HuH-7 (cell line): ENCODE measurements around the gene DCXR.

Experiments used
- DNase-seq: peaks from one replicate; pipeline ENCODE4 v3.0.0; 2011; ENCODE audit warnings: low spot score

Gene DCXR

GRCh38 chr17:82022981-82023446 lies 14.5 kb downstream of the DCXR start, which contains the start of gene LRRC45:
TSS of gene LRRC45 (plus strand) at chr17:82023305. CDS start at chr17:82023644, 339 bp downstream.
- DNase-seq: peak; percentile 100

- no peak for DNase-seq
Measured at GRCh38 chr17:82022310-82022980, 15.1 kb downstream of the DCXR start, which contains the start of gene CENPX. TSS of gene CENPX (minus strand) at chr17:82022878. CDS start at chr17:82022861, 17 bp downstream.

GRCh38 chr17:82021900-82022309 lies 15.6 kb downstream of the DCXR start:
- DNase-seq: no peak

- peak; percentile 82 for DNase-seq
Measured at GRCh38 chr17:82021107-82021899, 16.2 kb downstream of the DCXR start.

GRCh38 chr17:82020572-82021106 lies 16.9 kb downstream of the DCXR start:
- no peak for DNase-seq

- peak; percentile 94 for DNase-seq
Measured at GRCh38 chr17:82019690-82020571, 17.6 kb downstream of the DCXR start.

GRCh38 chr17:82018989-82019689 lies 18.4 kb downstream of the DCXR start:
- no peak for DNase-seq

GRCh38 chr17:82018152-82018988 lies 19.1 kb downstream of the DCXR start:
- no peak for DNase-seq

- no peak for DNase-seq
Measured at GRCh38 chr17:82017612-82018151, 19.8 kb downstream of the DCXR start.

- no peak for DNase-seq
Measured at GRCh38 chr17:82016875-82017459, 20.5 kb downstream of the DCXR start.

GRCh38 chr17:82016061-82016874 lies 21.2 kb downstream of the DCXR start:
- no peak for DNase-seq

GRCh38 chr17:82015311-82015971 lies 22.1 kb downstream of the DCXR start:
- no peak for DNase-seq

- DNase-seq: no peak
Measured at GRCh38 chr17:82014971-82015310, 22.6 kb downstream of the DCXR start.

GRCh38 chr17:82014432-82014831 lies 23.1 kb downstream of the DCXR start:
- no peak for DNase-seq

GRCh38 chr17:82013772-82014321 lies 23.6 kb downstream of the DCXR start:
- no peak for DNase-seq

GRCh38 chr17:82013341-82013740 lies 24.2 kb downstream of the DCXR start:
- no peak for DNase-seq

GRCh38 chr17:82012640-82013295 lies 24.7 kb downstream of the DCXR start:
- no peak for DNase-seq
